NT2/D1 (cell line): ENCODE measurements around the gene MEGF9.

ENCODE experiments used
- DNase-seq: peaks from one replicate; pipeline ENCODE4 v3.0.0-alpha.2; 2011; ENCODE audit warnings: low read depth, low spot score
- H3K27me3 ChIP-seq: 2 replicates; pipeline ENCODE4 v1.6.0; 2011; ENCODE audit warnings: mild to moderate bottlenecking; ENCODE audit not compliant: insufficient read length, insufficient read depth
- H3K36me3 ChIP-seq: 2 replicates; pipeline ENCODE4 v1.6.1; 2011; ENCODE audit warnings: mild to moderate bottlenecking, low read length, mixed read lengths; ENCODE audit not compliant: insufficient read depth, insufficient read length
- H3K4me1 ChIP-seq: 2 replicates; pipeline ENCODE4 v1.5.1; 2011; ENCODE audit not compliant: insufficient read depth, insufficient read length
- H3K4me3 ChIP-seq: 2 replicates; pipeline ENCODE4 v1.5.1; 2011; ENCODE audit warnings: low read depth; ENCODE audit not compliant: insufficient read length
- H3K9ac ChIP-seq: 2 replicates; pipeline ENCODE4 v1.6.0; 2011; ENCODE audit warnings: low read depth; ENCODE audit not compliant: insufficient read length
- H3K9me3 ChIP-seq: 2 replicates; pipeline ENCODE4 v1.5.1; 2011; ENCODE audit warnings: mild to moderate bottlenecking, low read length; ENCODE audit not compliant: insufficient read depth
- SUZ12 ChIP-seq: IDR thresholded peaks from 2 replicates; pipeline ENCODE4 v1.6.1; 2011; ENCODE audit not compliant: insufficient read length, insufficient read depth; ENCODE audit errors: extremely low read depth
- YY1 ChIP-seq: IDR thresholded peaks from 2 replicates; pipeline ENCODE4 v1.6.1; 2011; ENCODE audit not compliant: insufficient read length, insufficient read depth
- ZNF274 ChIP-seq: IDR thresholded peaks from 2 replicates; pipeline ENCODE4 v1.6.1; 2011; ENCODE audit warnings: mild to moderate bottlenecking, low read depth, low read length

The MEGF9 gene

GRCh38 chr9:120628207-120628924, 85.9 kb downstream of the MEGF9 start:
- Histone ChIP-seq H3K4me3 (no peak overlapping the region), H3K27me3 (no peaks in the 10 kb centered on the region), H3K4me1 (no peaks in the 10 kb centered on the region), H3K9ac (no peak overlapping the region), H3K9me3 (no peaks in the 10 kb centered on the region), H3K36me3 (no peaks in the 10 kb centered on the region)
- no peak for TF ChIP-seq YY1
- no peak for TF ChIP-seq ZNF274
- no peak for TF ChIP-seq SUZ12
- DNase-seq, result no peak

GRCh38 chr9:120627073-120627472, 87.2 kb downstream of the MEGF9 start:
- Histone ChIP-seq H3K4me3 (no peak overlapping the region), H3K36me3 (no peaks in the 10 kb centered on the region), H3K4me1 (no peaks in the 10 kb centered on the region), H3K9ac (no peak overlapping the region), H3K27me3 (no peaks in the 10 kb centered on the region), H3K9me3 (no peaks in the 10 kb centered on the region)
- TF ChIP-seq YY1 (no peak), SUZ12 (no peak), ZNF274 (no peak)
- DNase-seq, result no peak

GRCh38 chr9:120626512-120626911, 87.8 kb downstream of the MEGF9 start:
- TF ChIP-seq YY1 (no peak), ZNF274 (no peak), SUZ12 (no peak)
- Histone ChIP-seq H3K9ac (no peak overlapping the region), H3K27me3 (no peaks in the 10 kb centered on the region), H3K36me3 (no peaks in the 10 kb centered on the region), H3K4me3 (no peak overlapping the region), H3K4me1 (no peaks in the 10 kb centered on the region), H3K9me3 (no peaks in the 10 kb centered on the region)
- DNase-seq, result no peak

- H3K4me1 ChIP-seq, result no peaks in the 10 kb centered on the region
- TF ChIP-seq ZNF274, result no peak
- H3K36me3 ChIP-seq, result no peaks in the 10 kb centered on the region
- H3K4me3 ChIP-seq, result no peak overlapping the region
- no peaks in the 10 kb centered on the region for H3K27me3 ChIP-seq
- no peaks in the 10 kb centered on the region for H3K9me3 ChIP-seq
- H3K9ac ChIP-seq, result no peak overlapping the region
- DNase-seq, result no peak
Observed at GRCh38 chr9:120625222-120625621, 89.0 kb downstream of the MEGF9 start.

- no peak for TF ChIP-seq SUZ12
- no peak for TF ChIP-seq YY1
- TF ChIP-seq ZNF274, result no peak
- Histone ChIP-seq H3K9ac (no peak overlapping the region), H3K36me3 (no peaks in the 10 kb centered on the region), H3K4me3 (no peak overlapping the region), H3K27me3 (no peaks in the 10 kb centered on the region), H3K9me3 (no peaks in the 10 kb centered on the region), H3K4me1 (no peaks in the 10 kb centered on the region)
- no peak for DNase-seq
Observed at GRCh38 chr9:120622790-120623189, 91.5 kb downstream of the MEGF9 start.

- no peak overlapping the region for H3K9ac ChIP-seq
- TF ChIP-seq ZNF274 (no peak), YY1 (no peak), SUZ12 (no peak)
- H3K4me1 ChIP-seq, result no peaks in the 10 kb centered on the region
- H3K36me3 ChIP-seq, result no peaks in the 10 kb centered on the region
- no peak overlapping the region for H3K4me3 ChIP-seq
- DNase-seq, result no peak
- no peaks in the 10 kb centered on the region for H3K9me3 ChIP-seq
- H3K27me3 ChIP-seq, result no peaks in the 10 kb centered on the region
Observed at GRCh38 chr9:120621941-120622340, 92.3 kb downstream of the MEGF9 start.

GRCh38 chr9:120619751-120620655, 94.3 kb downstream of the MEGF9 start:
- DNase-seq, result peak; percentile 51
- TF ChIP-seq ZNF274 (no peak), YY1 (no peak), SUZ12 (no peak)
- no peaks in the 10 kb centered on the region for H3K27me3 ChIP-seq
- H3K4me1 ChIP-seq, result no peaks in the 10 kb centered on the region
- no peak overlapping the region for H3K9ac ChIP-seq
- no peaks in the 10 kb centered on the region for H3K9me3 ChIP-seq
- H3K36me3 ChIP-seq, result no peaks in the 10 kb centered on the region
- H3K4me3 ChIP-seq, result no peak overlapping the region
